HEK293 (cell line): Measurements from ENCODE around the gene PRSS33.

ENCODE experiments used
- HOXD13 ChIP-seq: sonication (generic); formaldehyde crosslinking; IDR thresholded peaks from 2 replicates; pipeline ENCODE4 v1.8.0; 2022; ENCODE audit warnings: missing genetic modification reagents, borderline replicate concordance
- INSM2 ChIP-seq: fragments of 450-650 bp; formaldehyde crosslinking; IDR thresholded peaks from 2 replicates; pipeline ENCODE4 v1.5.1; 2016; ENCODE audit warnings: missing biosample characterization, missing genetic modification characterization
- KLF9 ChIP-seq: fragments of 450-650 bp; formaldehyde crosslinking; IDR thresholded peaks from 2 replicates; pipeline ENCODE4 v1.5.1; 2016; ENCODE audit warnings: missing biosample characterization, missing genetic modification characterization, low read depth
- MYNN ChIP-seq: fragments of 450-650 bp; formaldehyde crosslinking; IDR thresholded peaks from 2 replicates; pipeline ENCODE4 v1.5.1; 2016; ENCODE audit warnings: missing biosample characterization, missing genetic modification characterization, borderline replicate concordance
- REPIN1 ChIP-seq: fragments of 450-650 bp; formaldehyde crosslinking; IDR thresholded peaks from 2 replicates; pipeline ENCODE4 v1.5.1; 2017; ENCODE audit warnings: missing biosample characterization, missing genetic modification characterization, low read depth
- SP3 ChIP-seq: fragments of 450-650 bp; formaldehyde crosslinking; IDR thresholded peaks from 2 replicates; pipeline ENCODE4 v1.5.1; 2016; ENCODE audit warnings: missing biosample characterization, missing genetic modification characterization
- SP7 ChIP-seq: fragments of 450-650 bp; formaldehyde crosslinking; IDR thresholded peaks from 2 replicates; pipeline ENCODE4 v1.5.1; 2016; ENCODE audit warnings: missing biosample characterization, missing genetic modification characterization
- TCF7L2 ChIP-seq: IDR thresholded peaks from 2 replicates; pipeline ENCODE4 v1.6.1; 2011; ENCODE audit warnings: low read depth, mild to moderate bottlenecking, inconsistent platforms, low read length, moderate library complexity, borderline replicate concordance
- YY2 ChIP-seq: fragments of 450-650 bp; formaldehyde crosslinking; IDR thresholded peaks from 2 replicates; pipeline ENCODE4 v1.5.1; 2016; ENCODE audit warnings: missing biosample characterization, missing genetic modification characterization
- ZBTB10 ChIP-seq: fragments of 450-650 bp; formaldehyde crosslinking; IDR thresholded peaks from 2 replicates; pipeline ENCODE4 v1.5.1; 2016; ENCODE audit warnings: missing biosample characterization, missing genetic modification characterization
- ZBTB21 ChIP-seq: fragments of 450-650 bp; formaldehyde crosslinking; IDR thresholded peaks from 2 replicates; pipeline ENCODE4 v1.5.1; 2017; ENCODE audit warnings: missing biosample characterization, missing genetic modification characterization
- ZEB2 ChIP-seq: fragments of 450-650 bp; formaldehyde crosslinking; IDR thresholded peaks from 2 replicates; pipeline ENCODE4 v1.5.1; 2016; ENCODE audit warnings: missing biosample characterization, missing genetic modification characterization
- ZIC2 ChIP-seq: fragments of 450-650 bp; formaldehyde crosslinking; IDR thresholded peaks from 2 replicates; pipeline ENCODE4 v1.5.1; 2016; ENCODE audit warnings: missing biosample characterization, missing genetic modification characterization
- ZNF114 ChIP-seq: fragments of 450-650 bp; formaldehyde crosslinking; IDR thresholded peaks from 2 replicates; pipeline ENCODE4 v1.5.0; 2017; ENCODE audit warnings: missing biosample characterization, missing genetic modification characterization
- ZNF202 ChIP-seq: fragments of 450-650 bp; formaldehyde crosslinking; IDR thresholded peaks from 2 replicates; pipeline ENCODE4 v1.5.1; 2016; ENCODE audit warnings: missing biosample characterization, missing genetic modification characterization, borderline replicate concordance
- ZNF23 ChIP-seq: fragments of 450-650 bp; formaldehyde crosslinking; IDR thresholded peaks from 2 replicates; pipeline ENCODE4 v1.5.1; 2016; ENCODE audit warnings: missing biosample characterization, missing genetic modification characterization, borderline replicate concordance
- ZNF280D ChIP-seq: fragments of 450-650 bp; formaldehyde crosslinking; IDR thresholded peaks from 2 replicates; pipeline ENCODE4 v1.5.1; 2016; ENCODE audit warnings: missing biosample characterization, missing genetic modification characterization
- ZNF362 ChIP-seq: fragments of 450-650 bp; formaldehyde crosslinking; IDR thresholded peaks from 2 replicates; pipeline ENCODE4 v1.5.1; 2016; ENCODE audit warnings: missing biosample characterization, missing genetic modification characterization
- ZNF398 ChIP-seq: fragments of 450-650 bp; formaldehyde crosslinking; IDR thresholded peaks from 2 replicates; pipeline ENCODE4 v1.5.1; 2017; ENCODE audit warnings: missing biosample characterization, missing genetic modification characterization
- ZNF596 ChIP-seq: fragments of 450-650 bp; IDR thresholded peaks from 2 replicates; pipeline ENCODE4 v1.5.0; 2018; ENCODE audit warnings: missing biosample characterization, mild to moderate bottlenecking, missing genetic modification characterization, moderate library complexity
- ZNF639 ChIP-seq: fragments of 450-650 bp; formaldehyde crosslinking; IDR thresholded peaks from 2 replicates; pipeline ENCODE4 v1.5.1; 2016; ENCODE audit warnings: missing biosample characterization, missing genetic modification characterization
- ZNF843 ChIP-seq: fragments of 450-650 bp; formaldehyde crosslinking; IDR thresholded peaks from 2 replicates; pipeline ENCODE4 v1.5.1; 2016; ENCODE audit warnings: missing biosample characterization, missing genetic modification characterization
- ZSCAN4 ChIP-seq: fragments of 450-650 bp; formaldehyde crosslinking; IDR thresholded peaks from 2 replicates; pipeline ENCODE4 v1.5.1; 2017; ENCODE audit warnings: missing biosample characterization, missing genetic modification characterization

PRSS33 gene

GRCh38 chr16:2795395-2796143 is 8.2 kb upstream of the PRSS33 start (continued):
- TF ChIP-seq HOXD13 (CRISPR knock-in tag) (no peak), KLF9 (tag by site-specific recombination) (no peak), ZNF23 (tag by site-specific recombination) (no peak), SP7 (no peak), ZIC2 (no peak), ZEB2 (tag by site-specific recombination) (0 out of 2 replicates have a peak, but pooled peaks have one; percentile 22), ZNF639 (tag by site-specific recombination) (no peak), ZNF398 (tag by site-specific recombination) (peak; percentile 48), MYNN (tag by site-specific recombination) (no peak), ZNF114 (no peak), ZNF362 (no peak), TCF7L2 (no peak), REPIN1 (tag by site-specific recombination) (no peak), ZNF280D (tag by site-specific recombination) (no peak), YY2 (no peak), ZNF596 (no peak), ZNF843 (no peak), ZBTB21 (tag by site-specific recombination) (peak; percentile 53; the same call in 1 of the 2 replicates), ZSCAN4 (no peak), ZBTB10 (tag by site-specific recombination) (no peak), SP3 (tag by site-specific recombination) (peak; percentile 22; the same call in 1 of the 2 replicates), ZNF202 (tag by site-specific recombination) (no peak), INSM2 (tag by site-specific recombination) (0 out of 2 replicates have a peak, but pooled peaks have one; percentile 20)
